ENCODE measurements around the gene CDC7.
"Not testable (repeated sequence)": the region's sequence is repeated elsewhere in the genome, so short reads cannot be mapped to it uniquely, and the experiment has no call there.

CDC7 gene

GRCh38 chr1:91510754-91511153 lies 10.1 kb downstream of the CDC7 start:
- DNase-seq: no peak

DNA sequence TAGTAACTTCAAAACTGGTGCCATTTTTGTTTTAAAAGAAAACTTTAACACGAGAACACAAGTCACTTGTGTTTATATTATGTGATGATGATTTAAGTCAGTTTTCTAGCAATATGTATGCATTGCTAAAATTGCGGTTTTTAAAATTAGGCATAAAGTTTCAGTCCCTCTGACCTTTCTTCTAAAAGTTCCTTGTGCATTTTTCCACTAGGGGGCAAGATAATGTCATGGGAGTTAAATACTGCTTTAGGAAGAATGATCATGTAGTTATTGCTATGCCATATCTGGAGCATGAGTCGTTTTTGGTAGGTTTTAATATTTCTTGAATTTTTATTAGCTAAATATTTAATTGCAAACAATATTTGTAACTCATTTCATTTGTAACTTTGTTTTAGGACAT lies 10.7 kb downstream of the CDC7 start:
- no peak for DNase-seq

DNA sequence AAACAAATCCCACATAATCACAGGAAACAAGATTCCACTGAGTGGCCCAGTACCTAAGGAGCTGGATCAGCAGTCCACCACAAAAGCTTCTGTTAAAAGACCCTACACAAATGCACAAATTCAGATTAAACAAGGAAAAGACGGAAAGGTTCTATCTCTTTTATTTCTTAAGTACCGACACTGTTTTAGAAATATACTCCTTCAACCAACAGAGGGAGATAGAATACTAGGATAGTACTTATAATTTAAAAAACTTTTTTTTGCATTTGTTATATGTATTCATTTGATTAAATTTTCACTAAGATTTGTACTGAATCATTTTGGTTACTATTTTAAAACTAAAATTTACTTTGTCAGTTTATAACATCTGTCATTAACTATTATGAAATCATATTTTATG lies 12.5 kb downstream of the CDC7 start:
- DNase-seq: no peak

DNA sequence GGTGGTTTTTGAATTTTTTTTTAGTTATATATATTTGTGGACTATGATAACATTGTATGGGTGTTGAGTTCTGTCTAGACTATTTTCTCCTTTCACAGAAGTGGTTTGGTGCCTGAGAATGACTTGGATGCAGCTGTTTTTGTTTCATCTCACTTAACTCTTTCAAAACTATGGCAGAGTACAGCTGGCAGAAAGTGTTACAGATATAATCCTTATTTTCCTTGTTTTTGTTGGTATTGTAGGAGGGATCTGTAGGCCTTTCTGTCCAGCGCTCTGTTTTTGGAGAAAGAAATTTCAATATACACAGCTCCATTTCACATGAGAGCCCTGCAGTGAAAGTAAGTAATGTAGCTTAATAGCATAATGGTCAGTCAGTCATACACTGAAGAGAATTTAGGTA lies 13.1 kb downstream of the CDC7 start:
- DNase-seq: no peak

- DNase-seq: no peak
Observed at GRCh38 chr1:91515994-91516393, 15.3 kb downstream of the CDC7 start.

DNA sequence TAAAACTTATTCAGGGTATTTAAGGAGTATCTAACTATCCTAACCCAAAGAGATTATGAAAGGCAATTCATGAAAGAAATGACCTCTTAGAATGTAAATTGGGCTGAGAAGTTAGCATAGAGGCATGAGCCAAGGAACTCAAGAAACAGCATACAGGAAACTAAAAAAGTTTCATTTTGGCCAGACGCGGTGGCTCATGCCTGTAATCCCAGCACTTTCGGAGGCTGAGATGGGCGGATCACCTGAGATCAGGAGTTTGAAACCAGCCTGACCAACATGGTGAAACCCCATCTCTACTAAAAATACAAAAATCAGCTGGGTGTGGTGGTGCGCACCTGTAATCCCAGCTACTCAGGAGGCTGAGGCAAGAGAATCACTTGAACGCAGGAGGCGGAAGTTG lies 16.0 kb downstream of the CDC7 start:
- not testable (repeated sequence) for DNase-seq

DNA sequence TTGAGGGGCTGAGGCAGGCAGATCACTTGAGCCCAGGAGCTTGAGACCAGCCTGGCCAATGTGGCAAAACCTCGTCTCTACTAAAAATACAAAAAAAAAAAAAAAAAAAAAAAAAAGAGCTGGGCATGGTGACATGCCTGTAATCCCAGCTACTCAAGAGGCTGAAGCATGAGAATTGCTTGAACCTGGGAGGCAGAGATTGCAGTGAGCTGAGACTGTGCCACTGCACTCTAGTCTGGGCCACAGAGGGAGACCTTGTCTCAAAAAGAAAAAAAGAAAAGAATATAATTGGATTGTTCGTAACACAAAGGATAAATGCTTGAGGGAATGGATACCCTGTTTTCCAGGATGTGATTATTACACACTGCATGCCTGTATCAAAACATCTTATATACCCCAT lies 18.5 kb downstream of the CDC7 start:
- not testable (repeated sequence) for DNase-seq

DNA sequence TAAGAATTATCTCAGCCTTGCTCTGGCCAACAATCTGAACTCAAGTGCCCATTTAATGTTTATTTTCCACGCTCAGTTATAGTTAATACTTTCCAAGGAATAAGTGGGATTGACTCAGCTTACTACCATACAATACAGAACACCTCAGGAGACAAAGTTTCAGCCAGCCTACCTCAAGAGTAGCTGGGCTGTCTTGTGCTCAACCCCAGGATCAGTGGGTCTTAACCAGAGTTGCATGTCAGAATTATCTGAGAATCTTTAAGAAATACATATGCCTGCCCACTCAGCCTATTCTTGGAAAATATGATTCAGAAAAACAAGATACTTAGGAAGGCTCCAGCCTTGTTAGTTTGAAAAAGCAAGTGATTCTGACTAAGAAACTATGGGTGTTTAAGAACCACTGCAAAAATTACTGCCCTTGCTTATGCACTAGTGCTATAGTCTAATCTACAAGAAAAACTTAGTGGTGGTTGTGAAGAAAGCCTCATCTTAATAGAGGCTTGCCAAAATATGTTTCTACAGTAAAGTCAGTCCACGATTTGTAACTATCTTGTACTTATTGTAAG lies 20.4 kb downstream of the CDC7 start:
- DNase-seq: no peak

GRCh38 chr1:91523482-91523881 lies 22.8 kb downstream of the CDC7 start:
- DNase-seq: no peak

DNA sequence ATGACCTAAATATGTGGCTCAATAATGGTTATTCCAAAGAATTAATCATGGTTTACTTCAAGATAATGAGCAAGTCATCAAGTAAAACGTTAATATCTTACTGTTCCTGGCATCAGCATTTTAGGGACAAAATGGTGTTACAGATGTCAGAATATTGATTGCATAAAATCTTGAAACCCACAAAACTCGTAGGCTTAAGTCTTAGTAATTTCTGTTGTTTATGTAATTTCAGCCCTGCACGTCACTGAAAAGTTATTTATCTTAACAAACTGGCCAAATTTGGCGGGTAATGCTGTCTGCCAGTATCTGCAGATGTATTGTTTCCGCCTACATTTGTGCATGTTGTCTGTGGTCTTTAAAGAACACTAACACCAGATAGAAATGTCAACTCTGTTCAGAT lies 25.8 kb downstream of the CDC7 start:
- DNase-seq: no peak

GRCh38 chr1:91527266-91527765 lies 26.7 kb downstream of the CDC7 start:
- no peak for DNase-seq

DNA sequence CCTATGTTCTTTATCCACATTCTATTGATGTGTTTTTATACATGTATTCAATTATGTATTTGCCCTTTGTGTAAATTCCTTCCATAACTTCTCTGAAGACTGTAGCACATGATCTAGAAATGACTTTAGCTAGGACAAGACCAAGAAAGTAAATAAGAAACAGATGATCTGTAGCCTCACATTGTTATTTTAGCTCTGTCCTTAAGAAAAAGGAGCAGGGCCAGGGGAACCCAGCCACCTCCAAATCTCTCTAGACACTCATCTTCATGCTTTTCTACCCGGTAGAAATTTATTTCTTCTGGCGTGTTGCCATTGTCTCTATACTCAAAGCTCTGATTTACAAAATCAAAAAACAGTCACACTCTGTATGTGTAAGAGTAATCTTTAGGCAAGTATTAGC lies 27.1 kb downstream of the CDC7 start:
- DNase-seq: no peak

GRCh38 chr1:91529856-91530255 lies 29.2 kb downstream of the CDC7 start:
- no peak for DNase-seq

- DNase-seq: no peak
Observed at GRCh38 chr1:91533361-91534024, 32.8 kb downstream of the CDC7 start.

GRCh38 chr1:91535441-91535840 lies 34.8 kb downstream of the CDC7 start:
- no peak for DNase-seq

DNA sequence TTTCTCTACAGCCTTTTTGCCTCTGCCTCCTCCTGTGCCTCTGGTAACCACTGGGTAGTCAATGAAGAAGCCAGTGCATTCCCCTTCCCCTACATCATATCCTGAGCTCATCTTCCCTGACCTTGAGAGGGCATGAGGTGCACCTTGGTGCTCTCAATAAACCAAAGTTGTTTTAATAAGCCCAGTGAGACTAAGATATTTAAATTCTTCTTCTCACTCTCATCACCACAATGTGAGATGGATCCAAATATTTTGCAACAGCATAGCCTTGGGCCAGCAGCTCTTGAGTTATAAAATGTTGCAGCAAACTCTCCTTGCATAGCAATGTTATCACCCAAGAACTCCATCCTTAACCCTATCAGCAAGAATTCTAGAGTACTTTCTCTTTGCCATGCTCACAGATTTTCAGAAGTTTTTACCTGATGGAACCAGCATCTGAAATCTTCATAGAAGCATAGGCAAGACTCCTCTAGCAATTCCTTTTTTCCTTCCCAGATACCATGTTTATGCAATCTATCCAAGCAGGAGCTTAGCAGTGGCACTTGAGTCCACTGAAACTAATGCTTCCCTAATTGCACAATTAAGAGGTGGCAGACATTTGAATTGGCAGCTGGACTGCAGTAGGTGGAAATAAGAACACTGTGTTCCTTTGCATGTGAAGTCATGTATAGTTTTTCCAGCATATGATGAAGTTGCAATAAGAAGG lies 36.8 kb downstream of the CDC7 start:
- no peak for DNase-seq

GRCh38 chr1:91537987-91538304 lies 37.3 kb downstream of the CDC7 start:
- no peak for DNase-seq

DNA sequence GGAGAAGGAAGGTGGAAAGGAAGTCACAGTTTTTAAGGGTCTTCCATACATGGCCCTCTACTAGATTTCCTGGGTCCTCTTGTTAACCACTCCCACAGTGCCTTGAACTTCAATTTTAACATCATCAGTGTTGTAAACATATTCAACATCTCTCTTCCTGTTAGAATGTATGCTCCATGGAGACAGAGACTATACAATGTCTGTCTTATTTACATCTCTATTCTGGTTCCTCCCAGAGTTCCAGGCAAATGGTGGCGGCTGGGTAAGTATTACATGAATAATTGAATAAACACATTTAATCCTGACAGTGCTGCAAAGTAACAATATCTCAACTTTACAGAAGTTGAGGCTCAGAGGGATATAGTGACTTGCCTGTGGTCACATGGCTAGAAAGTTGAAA lies 40.3 kb downstream of the CDC7 start:
- DNase-seq: no peak

- DNase-seq: no peak
Observed at GRCh38 chr1:91541918-91542533, 41.4 kb downstream of the CDC7 start.

DNA sequence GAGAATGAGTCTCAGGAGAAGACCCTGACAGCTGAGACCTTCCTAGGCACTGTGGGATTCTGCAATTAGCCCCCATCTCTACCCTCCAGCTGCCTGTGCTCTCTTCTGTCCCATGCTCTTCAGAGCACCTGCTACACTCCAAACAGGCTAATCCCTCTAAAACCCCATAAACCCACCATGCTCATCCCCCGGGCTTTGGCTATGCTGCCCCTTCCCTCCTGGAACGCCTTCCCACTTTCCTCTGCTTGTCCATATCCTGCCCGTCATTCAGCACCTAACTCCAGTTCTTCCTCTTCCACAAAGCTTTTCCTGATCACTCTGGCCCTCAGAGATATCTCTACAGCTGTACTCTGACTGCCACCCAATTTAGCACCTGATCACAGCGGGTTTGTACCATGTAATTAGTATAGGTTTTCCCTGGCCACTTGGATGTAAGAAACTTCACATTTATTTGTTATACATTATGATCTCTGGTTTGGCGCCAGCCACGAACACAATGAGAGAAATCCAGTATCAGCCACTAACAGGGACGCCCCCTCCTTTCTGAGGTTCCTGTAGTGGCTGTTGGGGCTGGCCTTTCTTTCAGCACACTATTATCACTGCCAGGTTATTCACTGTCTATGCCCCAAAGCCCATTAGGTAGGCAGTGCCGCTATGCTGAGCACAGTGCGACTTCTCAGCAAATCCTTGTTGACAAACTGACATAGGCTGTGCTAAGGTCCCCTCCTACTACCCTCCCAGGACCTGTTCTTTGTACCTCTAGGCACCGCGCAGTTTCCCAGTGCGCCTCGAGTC lies 45.1 kb downstream of the CDC7 start:
- no peak for DNase-seq

DNA sequence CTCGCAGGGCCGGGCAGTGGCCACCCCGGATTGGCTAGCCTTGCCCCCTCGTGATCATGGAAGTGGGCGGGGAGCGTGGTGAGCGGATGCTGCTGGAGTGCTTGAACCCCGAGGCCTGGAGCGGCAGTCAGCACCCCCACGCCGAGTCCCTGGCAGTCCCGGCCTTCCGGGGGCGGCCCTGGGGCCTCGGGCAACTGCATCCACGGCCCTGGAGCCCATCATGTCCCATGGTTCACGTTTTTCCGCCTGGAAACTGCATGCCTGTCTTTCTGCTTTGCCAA lies 45.6 kb downstream of the CDC7 start:
- no peak for DNase-seq

- DNase-seq: no peak
Observed at GRCh38 chr1:91546876-91547275, 46.2 kb downstream of the CDC7 start.

Data from nucleus accumbens (tissue), 56 donors.